SK-N-SH (cell line): ENCODE data around the gene MPST. TPM values are rescaled to one million over a fixed set of nuclear protein-coding genes. Genes with fewer than 3 reads are reported as not detected.

ENCODE experiments used
- CTCF ChIA-PET: fragments of 300-600, 350-600 bp; formaldehyde crosslinking; extraction: SDS; loops from one replicate; lab custom pipeline; 2021; lab: Yijun Ruan, JAX
- POLR2A ChIA-PET: fragments of 350-600 bp; sonication (Branson Sonifier 250); formaldehyde crosslinking; extraction: SDS; loops from one replicate; lab custom pipeline; 2020; ENCODE audit warnings: antibody characterized with exemption, inconsistent platforms; lab: Yijun Ruan, JAX
- DNase-seq: peaks from one replicate; pipeline ENCODE4 v3.0.0; 2012
- H2AFZ ChIP-seq: fragments of 200-600 bp; sonication (generic); 2 replicates; pipeline ENCODE4 v1.8.1; 2016; ENCODE audit warnings: antibody characterized with exemption, mild to moderate bottlenecking, low read depth
- H3F3A ChIP-seq: fragments of 200-600 bp; sonication (generic); replicated peaks from 2 replicates; pipeline ENCODE3; 2016; ENCODE audit warnings: antibody characterized with exemption, mild to moderate bottlenecking; ENCODE audit not compliant: insufficient read depth
- H3K27ac ChIP-seq, 2 experiments: fragments of 200-500 bp in 1 of 2; fragments of 200-600 bp in 1 of 2; sonication (Bioruptor generic) in 1 of 2; sonication (generic), shearing (Covaris generic) in 1 of 2; 2 replicates each; pipeline versions ENCODE4 v1.5.1 to v1.6.1; 2014 to 2016; ENCODE audit warnings: low read depth in 2 of 2, inconsistent platforms in 1 of 2, low read length in 1 of 2, mild to moderate bottlenecking in 1 of 2, mixed read lengths in 1 of 2
- H3K27me3 ChIP-seq: fragments of 200-600 bp; sonication (generic), shearing (Covaris generic); 2 replicates; pipeline ENCODE4 v1.6.1; 2016; ENCODE audit warnings: mixed run types; ENCODE audit not compliant: insufficient read depth
- H3K36me3 ChIP-seq, 2 experiments: fragments of 200-500 bp in 1 of 2; fragments of 200-600 bp in 1 of 2; sonication (Bioruptor generic) in 1 of 2; sonication (generic) in 1 of 2; replicated peaks in 1 of 2; 2 replicates each; pipeline versions ENCODE3 to v1.5.1; 2014 to 2016; ENCODE audit warnings: low read length in 1 of 2, mild to moderate bottlenecking in 1 of 2; ENCODE audit not compliant: insufficient read depth in 2 of 2, control insufficient read depth in 1 of 2
- H3K4me1 ChIP-seq, 2 experiments: fragments of 200-500 bp in 1 of 2; fragments of 200-600 bp in 1 of 2; sonication (Bioruptor generic) in 1 of 2; sonication (generic), shearing (Covaris generic) in 1 of 2; 2 replicates each; pipeline versions ENCODE4 v1.5.1 to v1.6.1; 2014 to 2016; ENCODE audit warnings: low read depth in 1 of 2, low read length in 1 of 2, mixed run types in 1 of 2; ENCODE audit not compliant: insufficient read depth in 2 of 2, control insufficient read depth in 1 of 2
- H3K4me2 ChIP-seq: fragments of 200-600 bp; sonication (generic), shearing (Covaris generic); 2 replicates; pipeline ENCODE4 v1.6.1; 2017; ENCODE audit warnings: mixed run types
- H3K4me3 ChIP-seq, 2 experiments: fragments of 200-500 bp in 1 of 2; fragments of 200-600 bp in 1 of 2; sonication (Bioruptor generic) in 1 of 2; sonication (generic), shearing (Covaris generic) in 1 of 2; 2 replicates each; pipeline versions ENCODE4 v1.5.1 to v1.8.1; 2014 to 2016; ENCODE audit warnings: low read depth in 2 of 2, inconsistent platforms in 1 of 2, low read length in 1 of 2, mild to moderate bottlenecking in 1 of 2, mixed read lengths in 1 of 2, moderate library complexity in 1 of 2
- H3K79me2 ChIP-seq: fragments of 200-600 bp; sonication (generic); 2 replicates; pipeline ENCODE4 v1.8.1; 2017; ENCODE audit warnings: mild to moderate bottlenecking; ENCODE audit not compliant: insufficient read depth
- H3K9ac ChIP-seq: fragments of 200-600 bp; sonication (generic); 2 replicates; pipeline ENCODE4 v1.6.1; 2017; ENCODE audit warnings: mixed run types
- H3K9me2 ChIP-seq: fragments of 200-600 bp; sonication (generic); 2 replicates; pipeline ENCODE4 v1.6.1; 2017; ENCODE audit warnings: mixed run types
- H3K9me3 ChIP-seq: fragments of 200-600 bp; sonication (generic); 2 replicates; pipeline ENCODE4 v1.6.1; 2017; ENCODE audit warnings: mixed run types, mild to moderate bottlenecking, moderate library complexity
- H4K20me1 ChIP-seq: fragments of 200-600 bp; sonication (generic); 2 replicates; pipeline ENCODE4 v1.6.1; 2017; ENCODE audit warnings: mild to moderate bottlenecking, mixed run types; ENCODE audit not compliant: insufficient read depth
- EP300 ChIP-seq, 2 experiments: IDR thresholded peaks; 2 replicates each; pipeline versions ENCODE4 v1.4.0 to v1.6.1; 2012; ENCODE audit warnings: borderline replicate concordance in 1 of 2, low read depth in 1 of 2, low read length in 1 of 2
- FOXJ3 ChIP-seq: sonication (generic); formaldehyde crosslinking; IDR thresholded peaks from 2 replicates; pipeline ENCODE4 v1.5.1; 2020; ENCODE audit warnings: mild to moderate bottlenecking, missing genetic modification reagents
- MAX ChIP-seq: IDR thresholded peaks from 2 replicates; pipeline ENCODE4 v1.4.0; 2012; ENCODE audit warnings: low read depth
- MXI1 ChIP-seq: IDR thresholded peaks from 2 replicates; pipeline ENCODE4 v1.6.1; 2012; ENCODE audit warnings: mild to moderate bottlenecking, low read depth, low read length, improper control_type of control experiment
- NFIC ChIP-seq: IDR thresholded peaks from 2 replicates; pipeline ENCODE4 v1.4.0; 2012; ENCODE audit warnings: borderline replicate concordance
- REST ChIP-seq: IDR thresholded peaks from 2 replicates; pipeline ENCODE4 v1.6.1; 2012; ENCODE audit warnings: mild to moderate bottlenecking, low read depth, low read length, moderate library complexity
- SIN3A ChIP-seq: IDR thresholded peaks from 2 replicates; pipeline ENCODE4 v1.6.1; 2012; ENCODE audit warnings: low read depth, mild to moderate bottlenecking, low read length, moderate library complexity, borderline replicate concordance
- TAF1 ChIP-seq: IDR thresholded peaks from 2 replicates; pipeline ENCODE4 v1.6.1; 2012; ENCODE audit warnings: low read depth, mild to moderate bottlenecking, low read length, moderate library complexity, borderline replicate concordance
- WGBS: methylation state at CpG from one replicate; pipeline ENCODE4 v1.1.6; 2017; ENCODE audit warnings: low lambda C conversion rate; 5-methylcytosine and 5-hydroxymethylcytosine counted together
- polyA plus RNA-seq, 3 experiments: library from polyadenylated mRNA; depleted of rRNA; stranded (reverse); fragments of >200 nt; gene quantifications; 2 replicates each; pipeline ENCODE4 v1.2.3, GENCODE V29; 2012

MPST gene
- polyA plus RNA-seq, 1 of the 3 experiments (the other 2 are of a cell fraction) = 60.4 TPM

- no peaks in the 10 kb centered on the region for H3K9me3 ChIP-seq
- H3K27me3 ChIP-seq = no peaks in the 10 kb centered on the region
- CTCF ChIA-PET = interaction anchor here (0.7 to 1.4 kb wide), 4 partner anchors 12 to 162 kb away, joined by 3 to 4 read pairs (median 3); no protein-coding TSS in a partner anchor
- no peak for DNase-seq
- no peaks in the 10 kb centered on the region for H3F3A ChIP-seq
- H3K4me1 ChIP-seq = peaks cover 12 to 28% of the 10 kb centered on the region in 2 experiments; a peak in 2 of 4 replicates
- peaks cover 3 to 7% of the 10 kb centered on the region in 2 experiments for H3K36me3 ChIP-seq
- peak overlapping the region; percentile 78 to 92 for H3K4me3 ChIP-seq
- peak overlapping the region; percentile 94 for H3K4me2 ChIP-seq
- TF ChIP-seq FOXJ3 (CRISPR knock-in tag) = no peak
- no peak for TF ChIP-seq TAF1
- no peak for TF ChIP-seq EP300 (IDR thresholded peaks at IDR 0.05; ENCODE audit: borderline replicate concordance in 1 of 2, low read depth in 1 of 2, low read length in 1 of 2)
- no peak for TF ChIP-seq REST
- TF ChIP-seq MXI1 = no peak
- no peak overlapping the region; a peak in 1 of 4 replicates for H3K27ac ChIP-seq
- H3K9ac ChIP-seq = peak overlapping the region; percentile 71
- peak overlapping the region; percentile 96 for H2AFZ ChIP-seq
- peaks cover 41% of the 10 kb centered on the region for H3K79me2 ChIP-seq
- no peaks in the 10 kb centered on the region for H4K20me1 ChIP-seq
- POLR2A ChIA-PET = interaction anchor here (1.2 to 1.8 kb wide), 2 partner anchors 10 to 33 kb away, joined by 4 to 5 read pairs; partner anchors contain the start of gene KCTD17
- WGBS = 64% methylated on average over 10 of the region's 45 CpGs
- no peaks in the 10 kb centered on the region for H3K9me2 ChIP-seq
Measured at GRCh38 chr22:37018086-37018814, 1.3 kb upstream of the MPST start.

GRCh38 chr22:37018815-37019308 lies 680 bp upstream of the MPST start:
- Histone ChIP-seq H3K4me3 (peak overlapping the region; percentile 78 to 92), H3K4me1 (peaks cover 12 to 28% of the 10 kb centered on the region in 2 experiments; a peak in 2 of 4 replicates), H3K27ac (peak overlapping the region; percentile 42 to 89), H3K9me2 (no peaks in the 10 kb centered on the region), H3K79me2 (peaks cover 41% of the 10 kb centered on the region), H3F3A (no peaks in the 10 kb centered on the region), H4K20me1 (no peaks in the 10 kb centered on the region), H2AFZ (peak overlapping the region; percentile 96), H3K4me2 (peak overlapping the region; percentile 94), H3K9me3 (no peaks in the 10 kb centered on the region), H3K36me3 (peaks cover 3 to 7% of the 10 kb centered on the region in 2 experiments), H3K27me3 (no peaks in the 10 kb centered on the region), H3K9ac (peak overlapping the region; percentile 71)
- CTCF ChIA-PET = interaction anchor here (0.7 to 1.8 kb wide), 9 partner anchors 9 to 163 kb away, joined by 3 to 5 read pairs (median 3); no protein-coding TSS in a partner anchor
- 0% methylated on average over 13 of the region's 35 CpGs for WGBS
- peak; percentile 68 for DNase-seq
- POLR2A ChIA-PET = interaction anchor here (1.2 to 1.8 kb wide), 2 partner anchors 10 to 32 kb away, joined by 4 to 5 read pairs; partner anchors contain the start of gene KCTD17
- TF ChIP-seq MXI1 (no peak; the same call in 1 of the 2 replicates), MAX (0 out of 2 replicates have a peak, but pooled peaks have one; percentile 8), EP300 (IDR thresholded peaks at IDR 0.05; ENCODE audit: borderline replicate concordance in 1 of 2, low read depth in 1 of 2, low read length in 1 of 2) (no peak), NFIC (no peak), SIN3A (0 out of 2 replicates have a peak, but pooled peaks have one; percentile 20)
